AG08396 (cell line): ENCODE measurements around the gene SMOC1.

Source experiments
- DNase-seq: peaks from one replicate; pipeline ENCODE4 v3.0.0; 2012; ENCODE audit warnings: low spot score, mixed read lengths

Gene SMOC1

DNA sequence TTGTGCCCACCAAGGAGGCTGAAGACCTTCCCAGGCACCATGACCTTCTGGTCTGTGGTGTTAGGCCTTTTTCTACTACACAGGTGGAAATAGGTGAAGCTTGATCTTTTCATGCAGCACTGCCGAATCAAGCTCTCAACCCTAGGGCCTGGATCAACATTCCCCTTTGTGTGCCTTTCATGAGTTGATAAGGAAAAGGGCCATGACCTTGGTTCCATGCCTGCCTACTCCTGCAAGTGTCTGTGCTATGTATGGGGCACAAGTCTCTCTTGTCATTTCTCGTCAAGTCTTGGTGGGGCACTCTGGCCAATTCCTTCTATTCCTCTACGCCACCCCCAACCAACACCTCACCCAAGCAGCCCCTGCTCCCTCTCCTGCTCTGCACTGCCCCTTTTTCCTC, 155.0 kb downstream of the SMOC1 start:
- DNase-seq, result no peak

DNA sequence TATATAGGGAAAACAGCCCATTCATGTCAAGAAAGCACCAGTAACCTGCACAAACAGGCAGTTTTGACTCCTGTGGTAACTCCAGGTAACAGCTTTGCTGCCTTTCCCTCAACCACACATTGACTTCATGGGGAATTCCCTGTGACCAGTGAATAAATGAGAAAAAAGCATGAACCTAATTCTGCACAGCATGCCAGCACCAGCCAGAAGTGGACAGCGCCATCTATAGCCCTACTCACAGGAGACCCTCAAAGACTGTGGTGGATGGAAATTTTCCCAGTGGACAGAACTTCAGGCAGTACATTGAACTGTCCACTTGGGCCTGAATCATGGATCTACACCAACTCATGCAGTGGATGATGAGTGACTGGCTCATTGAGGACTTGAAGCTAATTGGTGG, 157.4 kb downstream of the SMOC1 start:
- no peak for DNase-seq

DNA sequence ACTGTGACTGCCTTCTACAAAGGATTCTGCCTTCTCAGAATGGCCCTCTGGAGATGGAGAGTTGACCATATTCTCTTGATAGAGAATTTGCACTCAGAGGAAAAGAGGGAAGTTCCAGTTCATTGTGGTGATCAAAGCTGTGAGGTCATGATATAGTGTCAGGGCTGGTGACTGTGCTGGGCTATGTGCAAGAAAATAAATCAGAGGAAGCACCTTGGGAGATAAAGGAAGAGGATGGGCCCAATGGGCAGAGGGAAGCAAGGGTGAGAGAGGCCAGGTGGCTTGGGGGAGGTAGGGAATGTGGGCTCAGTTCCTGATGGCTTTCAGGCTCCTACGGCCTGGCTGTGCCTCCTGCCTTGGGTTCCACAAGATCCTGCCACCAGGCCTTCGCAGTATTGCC, 163.8 kb downstream of the SMOC1 start:
- DNase-seq, result no peak

DNA sequence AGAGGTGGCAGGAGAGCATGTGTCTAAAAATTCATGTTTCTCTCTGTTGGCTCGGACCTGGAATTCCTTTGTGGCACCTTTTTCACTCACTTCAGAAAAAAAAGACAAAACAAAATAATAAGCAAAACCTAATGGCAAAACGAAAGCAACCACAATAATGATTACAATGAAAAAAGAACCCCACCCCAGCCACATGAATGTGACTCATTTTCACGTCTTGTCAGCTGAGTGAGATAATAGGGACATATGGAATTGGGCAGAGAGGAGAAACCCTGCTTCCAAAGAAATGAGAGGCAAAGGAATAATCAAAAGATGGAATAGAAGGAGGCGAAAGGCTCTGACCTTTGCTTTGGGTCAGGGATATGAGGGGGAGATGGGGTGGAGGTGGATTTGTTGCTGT, 166.1 kb downstream of the SMOC1 start:
- no peak for DNase-seq

DNA sequence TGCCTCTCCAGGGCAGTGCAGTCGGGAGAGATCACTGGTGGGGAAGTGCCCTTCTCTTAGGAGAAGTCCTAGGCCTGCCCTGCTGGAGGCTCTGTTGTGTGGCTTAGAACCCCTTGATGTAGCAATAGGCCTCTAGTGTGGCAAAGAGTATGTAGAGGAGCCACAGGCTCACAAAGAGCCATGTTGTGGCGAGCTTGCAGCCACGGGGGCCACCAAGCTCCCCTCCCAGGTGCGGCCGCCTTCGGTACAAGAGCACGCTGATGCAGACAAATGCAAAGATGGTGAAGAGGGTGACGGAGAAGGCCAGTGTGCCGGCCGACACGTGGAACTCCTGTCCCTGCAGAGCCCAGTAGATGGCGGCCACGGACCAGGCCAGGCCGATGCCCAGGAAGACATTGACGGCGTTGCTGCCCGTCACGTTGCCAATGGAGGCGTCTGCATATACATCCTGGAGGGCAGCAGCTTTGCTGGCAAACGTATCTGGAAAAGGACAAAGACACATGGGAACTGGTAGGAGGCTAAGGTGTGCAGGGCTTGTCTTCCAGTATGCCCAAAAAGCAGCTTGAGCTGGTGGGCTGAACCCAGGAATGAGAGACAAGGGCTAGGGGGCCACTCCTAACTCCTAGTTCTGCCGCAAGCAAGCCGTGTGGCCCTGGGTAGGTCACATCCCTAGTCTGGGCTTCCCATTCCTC, 166.8 kb downstream of the SMOC1 start:
- peak; percentile 81 for DNase-seq

DNA sequence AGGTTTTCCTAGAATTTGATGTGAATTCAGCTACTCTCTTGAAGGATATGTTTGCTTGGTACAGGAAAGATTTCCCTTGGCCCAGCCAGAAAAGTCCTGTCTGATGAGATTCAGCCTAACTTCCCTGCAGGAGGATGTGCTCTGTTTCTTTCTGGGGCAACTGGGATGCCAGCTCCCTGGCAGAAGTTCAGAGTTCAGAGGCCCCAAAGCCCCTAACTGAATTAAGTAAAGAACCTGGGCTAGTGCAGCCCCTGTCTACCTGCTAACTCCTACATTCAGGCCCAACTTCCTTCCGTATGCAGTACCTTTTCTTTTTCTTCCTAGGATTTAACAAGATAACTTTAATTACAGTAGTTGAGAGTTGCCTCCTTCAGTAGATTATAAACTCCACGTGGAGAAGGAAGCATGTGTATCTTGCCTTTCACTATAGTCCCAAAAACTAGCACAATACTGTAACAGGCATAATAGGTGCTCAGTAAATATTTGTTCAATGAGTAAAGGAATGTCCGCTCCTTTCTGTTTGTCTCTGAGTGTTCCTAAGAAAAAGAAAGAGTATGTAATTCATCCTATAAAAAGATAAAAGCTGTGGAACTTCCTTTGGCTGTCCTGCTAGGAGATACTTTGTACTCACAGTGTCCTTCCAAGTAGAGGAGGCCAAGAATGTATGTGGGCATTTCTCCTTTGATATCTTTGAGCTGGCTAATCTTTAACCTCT, 168.5 kb downstream of the SMOC1 start:
- DNase-seq, result no peak

DNA sequence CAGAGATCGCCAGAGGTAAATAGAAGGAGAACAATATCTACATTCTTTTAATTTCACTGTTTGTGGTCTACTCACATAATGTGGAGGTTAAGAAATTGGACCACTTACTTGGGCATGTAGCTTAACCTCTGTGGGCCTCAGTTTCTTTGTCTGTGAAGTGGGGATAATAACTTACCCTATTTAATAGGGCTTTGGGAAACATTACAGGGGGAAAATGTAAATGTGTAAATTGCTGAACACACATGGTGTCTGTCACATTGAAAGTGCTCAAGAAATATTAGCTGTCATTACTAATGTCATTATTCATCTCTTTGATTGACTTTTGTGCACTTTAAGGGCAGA, 169.1 kb downstream of the SMOC1 start:
- no peak for DNase-seq

DNA sequence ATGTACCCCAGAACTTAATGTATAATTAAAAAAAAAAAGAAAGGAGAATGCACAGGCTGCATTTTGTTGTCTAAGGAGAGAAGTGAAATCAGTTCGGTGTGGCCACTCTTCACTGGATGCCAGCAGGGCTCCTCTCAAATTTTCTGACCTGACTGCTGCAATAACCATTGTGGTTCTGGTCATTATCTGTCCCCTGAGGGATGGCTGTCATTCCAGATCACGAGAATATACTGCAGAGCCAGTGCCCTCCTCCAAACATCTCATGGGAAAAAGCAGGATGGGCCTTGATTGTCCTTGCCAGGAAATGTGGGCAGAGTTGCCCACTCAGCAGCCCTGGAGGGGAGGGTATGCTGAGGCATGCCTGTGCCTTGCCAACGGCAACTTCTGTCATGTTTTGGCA, 170.4 kb downstream of the SMOC1 start:
- DNase-seq, result no peak

DNA sequence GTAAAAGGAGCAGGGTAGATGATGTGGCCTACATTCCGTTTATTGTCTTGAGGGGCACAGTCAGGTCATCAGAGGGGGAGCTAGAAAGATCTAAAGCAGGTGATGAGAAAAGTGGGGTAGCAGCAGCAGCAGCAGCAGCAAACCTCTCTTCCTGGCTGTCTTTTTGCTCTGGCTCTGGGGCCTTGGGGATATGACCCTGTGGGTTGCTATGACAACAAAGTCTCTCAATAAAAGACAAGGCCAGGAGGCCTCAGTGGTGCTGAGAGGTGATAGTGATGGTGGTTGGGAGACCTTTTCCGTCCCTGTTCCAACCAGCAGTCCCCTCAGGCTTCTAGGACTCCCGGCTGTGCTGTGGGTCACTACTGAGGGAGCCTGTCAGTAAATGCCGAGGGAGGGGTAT, 170.9 kb downstream of the SMOC1 start:
- DNase-seq, result no peak

DNA sequence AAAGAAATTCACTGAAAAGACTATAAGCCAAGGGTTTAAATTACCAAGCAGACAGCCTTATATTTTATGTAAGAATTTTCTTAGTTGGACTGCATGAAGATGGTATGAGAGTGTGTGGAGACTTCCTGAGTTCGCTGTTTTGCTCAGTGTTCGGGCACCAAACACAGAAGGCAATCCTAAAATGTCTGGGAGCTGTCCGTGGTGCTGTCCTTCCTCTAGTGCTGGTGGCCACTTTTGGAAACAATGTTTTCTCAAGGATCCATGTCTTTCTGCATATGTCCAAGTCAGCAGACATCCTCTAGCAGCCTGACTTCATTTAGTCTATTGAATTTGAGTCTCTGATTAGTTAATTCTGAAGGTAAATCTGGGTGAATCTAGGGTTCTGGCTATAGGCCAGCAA, 173.8 kb downstream of the SMOC1 start:
- DNase-seq, result peak; percentile 31

DNA sequence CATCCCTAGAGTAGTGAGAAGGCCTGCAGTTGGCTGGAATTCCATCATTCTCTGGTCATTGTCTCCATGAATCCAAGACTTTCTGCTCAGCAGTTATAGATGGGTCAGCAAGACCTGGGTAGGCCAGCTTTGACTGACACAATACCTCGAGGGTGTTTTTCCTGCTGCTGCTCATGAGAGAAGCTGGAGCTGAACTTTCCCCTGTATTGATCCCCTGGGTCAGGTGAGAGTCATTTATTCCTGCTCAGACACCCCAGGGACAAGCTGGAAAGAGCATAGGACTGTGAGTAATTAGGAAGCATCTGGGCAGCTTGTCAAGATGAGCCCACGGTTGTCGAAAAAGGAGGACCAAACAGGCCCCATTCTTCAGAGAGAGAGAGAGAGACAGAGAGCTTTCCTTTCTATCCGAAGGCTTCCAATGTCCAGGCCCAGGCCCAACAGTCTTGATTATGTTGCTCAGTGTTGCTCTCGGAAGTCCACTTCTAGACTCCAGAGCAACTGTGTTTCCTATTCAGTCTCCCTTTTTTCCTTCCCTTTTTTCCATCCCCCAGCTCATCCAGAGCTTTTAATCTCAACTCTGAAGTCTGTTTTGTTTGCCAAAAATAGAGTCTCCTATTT, 178.4 kb downstream of the SMOC1 start:
- DNase-seq, result no peak

DNA sequence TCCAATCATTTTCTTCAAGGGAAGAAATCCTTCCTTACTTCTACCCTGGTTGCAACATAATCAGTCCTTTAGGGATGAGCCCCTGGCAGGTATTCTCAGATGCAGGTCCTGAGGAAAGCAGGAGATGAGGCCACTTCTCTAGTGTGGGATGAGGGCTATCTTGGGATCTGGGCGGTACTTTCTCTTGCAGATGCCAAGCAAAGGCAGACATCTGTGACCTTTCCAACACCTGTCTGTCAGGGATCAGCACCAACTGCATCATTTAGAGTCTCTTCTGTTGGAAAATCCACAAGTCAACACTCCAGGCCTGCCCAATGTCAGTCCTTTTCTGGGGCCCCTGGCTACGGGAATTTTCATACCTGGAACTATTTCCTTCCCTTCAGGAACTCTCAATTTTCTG, 180.3 kb downstream of the SMOC1 start:
- no peak for DNase-seq

DNA sequence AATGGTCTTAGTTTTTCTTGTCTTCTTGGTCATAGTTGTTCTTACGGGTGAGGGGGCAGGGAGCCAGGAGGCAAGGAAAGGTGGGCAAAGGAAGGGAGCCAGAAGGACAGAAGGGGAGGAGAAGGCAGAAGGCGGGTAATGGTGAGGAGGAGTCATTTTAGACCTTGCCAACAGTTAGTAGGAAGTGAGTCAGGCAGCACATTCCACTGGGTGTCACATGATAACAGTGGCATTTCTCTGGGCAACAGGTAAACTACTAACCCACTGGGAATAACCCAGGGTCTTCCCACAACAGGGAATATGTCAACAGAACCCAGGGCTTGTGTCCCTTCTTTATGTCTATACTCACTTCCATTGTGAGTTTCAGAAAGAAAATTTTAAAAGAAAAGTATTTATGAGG, 181.9 kb downstream of the SMOC1 start:
- DNase-seq, result no peak

DNA sequence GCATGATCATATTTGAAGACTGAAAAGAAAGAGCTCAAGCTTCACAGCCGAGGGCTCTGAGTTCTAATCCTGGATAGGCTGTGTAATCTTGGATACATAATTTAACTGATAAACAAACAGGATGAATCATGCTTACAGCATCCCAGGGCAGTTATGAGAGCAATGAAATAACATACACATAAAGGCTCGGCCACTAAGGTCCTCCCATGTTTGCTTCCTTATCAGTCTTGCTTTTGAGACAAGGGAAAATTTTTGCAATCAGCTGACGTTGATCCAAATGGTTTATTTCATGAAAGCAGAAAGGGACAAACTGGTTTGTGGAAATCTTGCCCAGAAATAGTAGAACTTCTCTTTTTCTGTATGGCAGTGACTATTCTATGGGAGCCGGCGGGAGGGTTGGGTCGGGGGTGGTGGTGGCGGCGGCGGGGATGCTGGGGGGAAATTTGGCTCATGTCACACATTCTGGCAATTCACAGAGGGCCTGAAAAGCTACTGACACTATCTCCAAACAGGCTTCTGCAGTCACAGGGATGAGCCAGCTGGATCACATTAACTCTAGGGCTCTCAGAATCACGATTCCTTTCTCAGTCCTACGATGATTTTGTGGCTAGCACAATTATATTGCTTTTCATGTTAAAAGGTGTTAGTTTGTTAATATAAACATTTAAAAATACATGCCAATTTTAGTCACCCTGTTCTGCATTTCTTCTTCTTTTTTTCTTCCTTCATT, 185.1 kb downstream of the SMOC1 start:
- DNase-seq, result no peak

DNA sequence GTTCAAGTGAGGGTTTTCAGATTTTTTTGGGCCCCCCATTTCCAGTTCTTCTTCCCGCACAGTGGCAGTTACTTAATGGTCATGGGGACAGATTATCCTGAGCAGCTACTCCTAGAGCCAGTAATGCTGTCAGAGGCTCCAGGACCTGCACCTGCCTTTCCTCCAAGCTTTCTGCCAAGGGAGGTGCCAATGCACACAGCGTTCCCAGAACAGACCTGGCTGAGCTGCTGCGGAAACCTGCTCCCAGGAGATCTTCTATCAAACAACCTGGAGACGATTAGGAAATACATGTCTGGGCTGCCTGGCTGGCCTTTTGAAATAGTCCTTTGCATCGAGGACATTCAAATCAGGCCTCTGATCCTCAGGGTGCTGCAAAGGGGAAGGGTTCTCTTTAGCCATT, 188.6 kb downstream of the SMOC1 start:
- DNase-seq, result no peak

DNA sequence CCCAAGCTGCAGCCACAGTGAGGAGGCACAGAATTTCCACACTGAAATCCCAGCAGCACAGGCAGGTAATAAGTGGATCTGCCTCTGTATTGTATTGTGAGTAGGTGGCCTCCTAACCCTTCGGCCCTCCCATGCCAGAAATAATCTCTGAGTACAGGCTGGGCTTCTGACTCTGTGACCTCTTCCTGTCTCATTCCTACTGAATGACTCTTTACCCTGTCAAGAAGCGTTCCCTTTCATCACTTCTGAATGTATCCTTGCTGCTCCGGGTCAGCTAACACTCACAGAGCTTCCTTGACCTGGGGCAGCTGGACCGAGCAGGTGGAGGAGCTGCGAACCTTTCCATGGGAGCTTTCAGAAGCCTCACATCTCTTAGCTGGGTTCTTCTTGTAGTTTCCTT, 190.0 kb downstream of the SMOC1 start:
- DNase-seq, result no peak

DNA sequence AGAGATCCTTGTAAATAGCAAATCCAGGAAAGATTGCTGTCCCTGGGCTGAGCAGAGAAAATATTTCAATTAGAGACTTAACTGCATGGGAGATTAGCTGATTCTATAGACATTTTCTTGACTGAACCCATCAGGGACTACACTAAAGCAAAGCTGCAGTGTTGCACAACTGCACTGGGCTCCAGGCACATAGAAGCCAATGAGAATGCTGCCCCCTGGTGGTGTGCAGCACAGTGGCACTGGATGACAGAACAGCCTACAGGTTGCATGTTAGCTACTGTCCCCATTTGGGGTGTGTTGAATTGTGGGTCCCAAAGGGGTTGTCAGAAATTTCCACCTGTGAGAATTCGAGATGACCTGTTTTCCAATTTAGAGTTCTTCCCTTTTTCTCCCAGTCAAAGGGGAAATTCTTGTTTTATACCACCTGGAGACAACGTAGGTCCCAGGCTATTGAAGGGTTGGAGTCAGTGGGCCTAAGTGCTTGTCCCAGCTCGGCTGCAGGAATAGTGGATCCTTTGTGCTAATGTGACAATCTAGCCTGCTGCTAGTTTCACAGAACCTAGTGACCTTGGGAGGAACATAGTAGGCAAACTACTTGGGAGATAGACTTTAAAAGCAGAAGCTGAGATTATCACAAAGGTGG, 194.8 kb downstream of the SMOC1 start:
- peak; percentile 75 for DNase-seq

DNA sequence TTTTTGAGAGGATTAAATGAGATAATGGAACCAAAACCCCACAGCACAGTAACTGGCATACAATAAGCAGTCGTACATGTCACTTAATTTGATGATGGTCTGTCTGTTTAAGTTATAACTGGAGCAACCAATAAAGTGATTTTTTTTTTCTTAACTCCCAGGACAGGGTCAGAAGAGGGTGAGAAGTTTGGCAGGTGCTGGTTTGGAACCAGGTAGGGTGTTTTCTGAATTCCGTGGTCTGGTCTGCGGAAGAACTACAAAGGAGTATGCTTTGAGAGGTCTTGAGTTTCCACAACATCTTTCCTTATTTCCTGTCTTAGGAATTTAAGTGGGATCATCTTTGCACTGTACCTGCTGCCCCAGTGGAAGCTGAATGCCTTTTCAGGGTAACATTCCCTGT, 197.8 kb downstream of the SMOC1 start:
- DNase-seq, result no peak

DNA sequence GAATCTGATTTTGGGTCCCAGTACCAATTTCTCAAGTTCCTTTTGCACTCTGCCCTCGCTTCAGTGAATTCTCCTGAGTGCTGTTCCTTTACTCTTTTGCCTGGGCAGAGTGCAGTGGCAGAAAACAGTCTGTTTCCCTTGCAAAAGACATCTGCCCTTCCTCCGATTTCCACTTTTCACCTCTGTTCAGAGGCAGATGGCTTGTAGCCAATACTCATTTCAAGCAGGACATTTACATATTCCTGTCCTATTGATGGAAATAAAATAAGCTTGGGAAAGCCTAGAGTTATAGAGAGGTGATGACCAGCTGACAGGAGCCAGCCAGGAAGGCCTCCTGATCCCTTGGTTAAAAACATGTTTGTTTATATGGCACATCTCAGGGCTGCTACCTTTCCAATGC, 198.5 kb downstream of the SMOC1 start:
- DNase-seq, result no peak

DNA sequence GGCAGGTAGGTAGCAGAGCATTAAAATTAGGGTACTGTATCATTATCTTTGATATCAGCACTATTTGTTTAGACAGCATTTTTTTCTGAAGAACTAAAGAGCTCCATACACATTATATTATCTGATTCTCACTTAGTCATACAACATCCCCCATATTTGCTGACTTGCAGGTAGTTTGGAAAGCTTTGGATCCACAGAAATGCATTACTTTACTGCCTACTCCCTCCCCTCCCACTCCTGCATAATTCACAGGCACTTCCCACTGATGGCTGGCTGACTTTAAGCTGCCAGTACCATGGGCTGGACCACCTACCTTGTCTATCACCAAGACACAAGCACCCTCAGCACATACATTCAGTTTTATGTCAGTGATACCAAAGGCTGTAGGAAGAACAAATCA, 199.1 kb downstream of the SMOC1 start:
- DNase-seq, result no peak

DNA sequence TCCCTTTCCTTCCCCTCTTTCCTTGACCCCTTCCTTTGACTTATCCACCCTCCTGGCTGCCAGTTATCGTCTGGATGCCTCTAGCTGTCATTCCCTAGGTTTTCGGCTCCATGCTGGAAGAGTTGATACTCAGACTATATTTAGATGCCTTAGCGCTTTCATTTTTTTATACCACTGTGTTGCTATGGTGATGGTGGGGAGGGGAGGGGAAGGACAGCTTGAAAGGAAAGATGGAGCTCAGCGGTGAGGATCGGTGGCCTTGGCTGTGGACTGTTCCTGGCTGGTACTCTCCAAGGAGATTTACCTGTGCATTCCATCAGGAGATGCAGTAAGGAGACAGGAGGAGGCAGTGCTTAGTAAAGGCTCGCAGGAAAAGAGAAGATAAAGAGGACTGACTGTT, 200.9 kb downstream of the SMOC1 start:
- DNase-seq, result no peak
